HG02943 (cell line): Measurements from ENCODE around the gene BCL7A.
"Not testable (repeated sequence)": the region's sequence is repeated elsewhere in the genome, so short reads cannot be mapped to it uniquely, and the experiment has no call there.

Source experiments
- ATAC-seq: cut with Tn5 transposase; IDR thresholded peaks from one replicate; pipeline ENCODE4 v1.9.1; 2021; ENCODE audit warnings: mild to moderate bottlenecking, low read depth, moderate library complexity; ENCODE audit not compliant: unreplicated experiment

Gene BCL7A

GRCh38 chr12:122024132-122024785 is 2.6 kb downstream of the BCL7A start:
- ATAC-seq, result no peak

- no peak for ATAC-seq
Measured at GRCh38 chr12:122026706-122027333, 5.1 kb downstream of the BCL7A start.

DNA sequence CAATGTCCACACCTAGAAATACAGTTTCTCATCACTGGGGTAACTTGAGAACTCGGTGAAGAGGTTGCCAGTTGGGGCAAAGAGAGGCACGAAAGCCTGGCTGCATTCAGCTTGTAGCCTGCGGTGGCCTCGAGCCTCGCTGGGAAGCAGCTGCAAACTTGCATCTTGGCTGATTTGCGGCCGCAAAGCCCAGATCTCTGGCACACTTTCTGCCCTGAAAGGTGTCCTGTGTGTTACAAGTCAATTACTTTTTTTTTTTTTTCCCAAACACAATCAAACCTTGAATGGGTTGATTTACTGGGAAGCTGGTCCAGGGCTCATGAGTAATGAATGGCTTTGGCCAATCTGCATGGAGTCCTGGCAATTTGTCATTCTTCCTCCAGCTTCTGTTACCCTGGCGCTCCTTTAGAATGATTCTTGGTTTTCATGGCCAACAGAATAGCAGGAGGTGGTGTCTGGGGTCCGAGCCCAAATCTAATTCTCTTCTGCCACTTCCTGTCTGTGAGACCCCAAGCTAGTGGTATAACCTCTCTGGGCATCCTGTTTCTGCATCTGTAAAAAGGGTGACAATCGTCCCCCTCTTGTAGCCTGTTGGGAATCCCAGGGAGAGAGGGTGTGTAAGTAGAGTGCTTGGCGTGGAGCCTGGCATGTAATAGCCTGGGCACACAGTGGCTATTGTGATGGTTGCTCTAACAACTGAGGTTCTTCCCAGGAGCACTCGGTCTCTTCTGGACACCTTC is 6.7 kb downstream of the BCL7A start:
- ATAC-seq, result no peak

DNA sequence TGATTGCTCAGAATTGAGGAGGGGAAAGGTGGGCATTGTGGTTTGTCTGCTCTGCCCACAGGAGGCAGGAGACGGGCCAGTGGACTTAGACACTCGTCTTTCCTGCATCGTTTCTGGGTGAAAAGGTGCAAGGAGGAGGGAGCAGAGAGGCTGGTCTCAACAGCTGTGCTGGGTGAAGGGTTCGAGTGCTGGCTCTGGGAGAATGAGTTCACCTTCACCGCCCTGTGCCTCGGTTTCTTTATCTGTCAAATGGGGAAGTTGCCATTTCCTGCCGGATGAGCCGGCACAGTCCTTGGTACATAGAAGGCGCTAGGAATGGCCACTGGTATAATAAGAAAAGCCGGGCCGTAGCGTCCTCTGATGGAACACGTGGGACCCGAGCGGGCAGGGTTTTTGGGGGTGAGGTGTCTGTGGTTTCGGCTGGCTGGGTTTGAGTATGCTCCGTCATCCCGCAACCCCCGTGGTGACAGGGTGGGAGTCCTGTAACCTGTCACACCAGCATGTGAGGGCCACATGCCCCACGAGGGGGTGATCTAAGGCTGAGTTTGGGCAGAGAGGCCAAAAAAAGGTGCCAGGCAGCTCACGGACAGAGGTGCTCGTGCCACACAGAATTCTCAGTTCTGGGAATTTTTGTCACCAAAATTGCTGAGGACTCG is 7.3 kb downstream of the BCL7A start:
- ATAC-seq, result no peak

DNA sequence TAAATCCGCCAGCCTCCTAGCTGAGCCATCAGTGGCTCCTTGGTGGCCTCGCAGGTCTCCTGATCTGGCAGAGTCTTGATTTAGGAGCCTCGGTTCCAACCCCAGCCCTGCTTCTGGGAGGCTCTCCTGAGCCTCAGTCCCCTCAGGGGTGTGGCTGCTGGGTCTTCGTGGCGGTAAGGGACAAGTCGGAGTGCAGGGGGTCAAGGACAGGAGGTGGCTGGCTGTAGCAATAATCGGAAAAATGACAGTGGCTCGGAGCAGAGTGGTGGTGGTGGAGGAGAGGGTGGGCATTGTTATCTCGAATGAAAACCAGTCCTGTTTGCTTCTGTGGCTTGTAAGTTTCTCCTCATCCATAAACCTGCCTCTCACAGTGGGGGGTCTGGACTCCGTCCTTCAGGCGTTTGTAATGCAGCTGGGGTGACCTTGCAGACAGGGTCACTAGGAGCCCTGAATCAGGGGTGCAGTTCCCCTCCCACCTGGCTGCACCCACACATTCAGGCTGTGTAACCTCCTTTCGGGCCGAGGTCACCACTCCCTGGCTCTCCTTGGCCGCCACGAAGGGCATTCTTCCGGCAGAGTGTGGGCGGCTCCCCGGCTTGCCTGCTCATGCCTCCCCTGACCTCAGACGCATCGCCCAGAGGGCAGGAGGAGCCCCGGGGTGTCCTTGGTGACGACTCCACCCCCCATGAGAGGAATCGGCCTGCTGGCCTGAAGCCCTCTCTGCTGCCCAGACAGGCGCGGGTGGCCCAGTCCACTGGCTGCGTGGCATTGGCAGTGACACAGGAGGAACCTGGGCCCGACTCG is 8.1 kb downstream of the BCL7A start:
- ATAC-seq, result no peak

DNA sequence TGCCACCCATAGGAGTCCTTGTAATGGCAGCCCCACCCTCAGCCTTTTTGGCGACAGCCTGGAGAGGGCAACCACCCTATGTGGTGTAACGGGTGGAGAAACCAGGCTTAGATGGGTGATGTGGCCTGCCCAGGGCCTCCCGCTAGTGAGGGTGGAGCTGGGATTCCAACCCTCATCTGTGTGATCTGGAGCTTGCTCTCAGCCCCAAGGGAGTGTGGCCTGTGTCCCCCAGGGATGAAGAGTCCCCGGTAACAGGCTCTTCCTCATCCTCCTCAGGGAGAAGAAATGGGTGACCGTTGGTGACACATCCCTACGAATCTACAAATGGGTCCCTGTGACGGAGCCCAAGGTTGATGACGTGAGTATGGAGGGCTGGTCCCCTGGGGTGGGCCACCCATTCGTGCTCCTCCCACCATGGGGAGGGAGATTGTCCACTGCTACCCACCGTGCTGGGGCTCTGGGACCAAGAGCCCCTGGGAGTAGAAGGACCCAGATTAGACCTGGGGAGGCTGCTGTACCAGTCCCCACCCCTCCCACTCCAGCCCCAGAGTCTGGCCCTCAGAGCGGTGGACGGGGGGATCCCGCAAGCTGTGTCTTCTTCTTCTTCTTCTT is 8.8 kb downstream of the BCL7A start:
- no peak for ATAC-seq

- ATAC-seq, result no peak
Measured at GRCh38 chr12:122031342-122032216, 9.9 kb downstream of the BCL7A start.

- ATAC-seq, result no peak
Measured at GRCh38 chr12:122032580-122032979, 10.9 kb downstream of the BCL7A start.

DNA sequence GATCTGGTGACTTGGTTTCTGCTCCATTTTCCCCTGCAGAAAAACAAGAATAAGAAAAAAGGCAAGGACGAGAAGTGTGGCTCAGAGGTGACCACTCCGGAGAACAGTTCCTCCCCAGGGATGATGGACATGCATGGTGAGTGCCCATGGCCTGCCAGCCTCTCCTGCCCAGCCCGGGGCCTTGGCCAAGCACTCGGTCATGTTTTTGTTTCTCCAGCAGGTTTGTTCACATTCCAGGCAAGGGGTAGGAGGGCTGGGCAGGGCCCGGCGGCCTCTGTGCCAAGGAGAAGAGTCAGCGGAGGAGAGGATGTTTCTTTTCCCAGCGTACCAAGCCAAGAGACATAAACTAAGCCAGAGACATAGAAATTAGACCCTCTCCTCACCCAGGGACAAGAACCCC is 13.6 kb downstream of the BCL7A start:
- no peak for ATAC-seq

GRCh38 chr12:122036153-122036552 is 14.5 kb downstream of the BCL7A start:
- no peak for ATAC-seq

DNA sequence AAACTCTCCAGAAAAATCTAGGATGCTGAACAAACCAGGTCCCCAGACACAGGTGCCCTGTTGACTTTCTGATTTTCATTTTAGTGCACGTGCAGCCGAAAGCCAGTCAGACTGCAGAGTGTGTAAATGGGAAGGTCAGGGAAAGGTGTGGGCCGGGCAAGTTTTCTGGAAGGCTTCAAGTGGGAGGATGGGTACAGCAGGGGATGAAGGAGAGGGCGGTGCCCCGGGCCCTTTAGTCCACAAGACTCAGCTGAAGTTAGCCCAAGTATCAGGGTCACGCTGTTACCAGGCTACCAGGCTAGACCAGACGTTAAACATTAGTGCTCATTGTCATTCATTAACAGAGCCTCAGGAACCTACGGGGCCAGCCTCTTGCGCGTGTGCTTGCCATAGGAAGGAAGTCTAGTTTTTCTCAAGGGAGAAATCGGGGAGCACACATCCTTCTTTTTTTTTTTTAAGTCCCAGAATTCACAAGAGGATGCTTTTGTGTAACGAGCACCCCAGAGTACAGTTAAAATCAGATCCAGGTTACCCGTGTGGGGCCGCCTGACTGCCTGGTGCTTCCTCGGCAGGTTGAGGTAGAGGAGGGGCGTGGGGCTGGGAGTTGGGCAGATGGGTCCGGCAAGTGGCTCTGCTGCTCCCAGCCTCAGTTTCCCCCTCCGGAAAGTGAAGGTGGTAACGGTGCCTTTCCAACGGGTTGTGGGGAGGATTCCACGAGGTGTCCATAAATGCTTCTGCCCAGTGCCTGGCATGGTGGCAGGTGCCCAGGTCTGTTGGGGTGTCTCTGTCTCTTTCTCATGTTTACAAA is 19.1 kb downstream of the BCL7A start:
- ATAC-seq, result no peak

- ATAC-seq, result not testable (repeated sequence)
Measured at GRCh38 chr12:122041458-122041857, 19.8 kb downstream of the BCL7A start.

DNA sequence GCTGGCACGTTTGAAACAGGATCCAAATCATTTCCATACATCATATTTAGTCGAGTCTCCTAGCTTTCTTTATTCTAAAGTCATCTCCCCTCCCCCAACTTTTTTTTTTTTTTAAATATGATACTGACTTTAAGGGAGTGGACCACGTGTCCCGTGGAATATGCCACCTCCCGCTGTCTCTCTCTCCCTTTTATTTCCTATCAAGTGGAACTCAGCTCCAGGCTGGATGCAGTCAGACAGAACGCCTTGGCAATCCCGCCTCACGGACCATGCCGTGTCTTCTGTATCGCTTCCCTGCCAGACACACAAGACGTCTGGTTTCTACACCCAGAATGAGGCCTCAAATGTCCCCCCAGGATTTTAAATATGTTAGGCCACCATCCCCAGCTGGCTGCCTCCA is 21.2 kb downstream of the BCL7A start:
- no peak for ATAC-seq

DNA sequence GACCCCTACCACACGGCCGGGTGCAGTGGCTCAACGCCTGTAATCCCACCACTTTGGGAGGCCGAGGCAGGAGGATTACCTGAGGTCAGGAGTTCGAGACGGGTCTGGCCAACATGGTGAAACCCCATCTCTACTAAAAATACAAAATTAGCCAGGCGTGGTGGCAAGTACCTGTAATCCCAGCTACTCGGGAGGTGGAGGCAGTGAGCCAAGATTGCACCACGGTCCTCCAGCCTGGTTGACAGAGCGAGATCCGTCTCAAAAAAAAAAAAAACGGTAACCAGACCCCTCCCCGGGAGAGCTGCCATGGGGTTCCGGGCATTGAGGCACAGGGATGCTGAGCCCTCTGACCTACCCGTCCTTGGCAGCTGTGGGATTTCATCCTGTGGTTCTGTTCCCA is 21.8 kb downstream of the BCL7A start:
- ATAC-seq, result no peak

DNA sequence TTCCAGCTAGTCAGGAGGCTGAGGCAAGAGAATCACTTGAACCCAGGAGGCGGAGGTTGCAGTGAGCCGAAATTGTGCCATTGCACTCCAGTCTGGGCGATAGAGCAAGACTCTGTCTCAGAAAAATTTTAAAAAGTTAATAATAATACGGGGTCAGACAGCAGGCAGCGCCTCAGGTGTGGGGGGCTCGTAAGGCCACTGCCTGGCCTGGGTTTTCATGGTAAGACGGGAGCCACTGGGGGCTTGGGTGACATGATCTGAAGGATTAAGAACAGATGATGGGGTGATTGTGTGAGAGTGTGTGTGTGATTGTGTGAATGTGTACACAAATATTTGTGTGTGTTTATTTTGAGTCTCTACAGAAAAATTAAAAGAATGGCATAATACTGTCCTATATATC is 23.6 kb downstream of the BCL7A start:
- ATAC-seq, result no peak

GRCh38 chr12:122046145-122046544 is 24.5 kb downstream of the BCL7A start:
- no peak for ATAC-seq

GRCh38 chr12:122048151-122048550 is 26.5 kb downstream of the BCL7A start:
- no peak for ATAC-seq

DNA sequence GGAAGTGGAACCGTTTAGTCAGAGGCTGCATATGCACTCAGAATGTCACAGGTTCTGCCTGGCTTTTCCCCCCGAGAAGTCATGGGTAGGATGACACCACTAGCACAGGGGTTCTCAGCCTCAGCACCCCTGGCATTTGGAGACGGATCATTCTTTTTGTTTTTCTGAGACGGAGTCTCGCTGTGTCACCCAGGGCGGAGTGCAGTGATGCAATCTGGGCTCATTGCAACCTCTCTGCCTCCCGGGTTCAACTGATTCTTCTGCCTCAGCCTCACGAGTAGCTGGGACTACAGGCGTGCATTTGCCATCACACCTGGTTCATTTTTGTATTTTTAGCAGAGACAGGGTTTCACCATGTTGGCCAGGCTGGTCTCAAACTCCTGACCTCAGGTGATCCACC is 28.1 kb downstream of the BCL7A start:
- ATAC-seq, result no peak
